ENCODE data around the gene LRRFIP2. TPM values are rescaled to one million over a fixed set of nuclear protein-coding genes. Genes with fewer than 3 reads are reported as not detected.
A peak's percentile ranks its signal among the peaks of the same experiment; 100 is the strongest.
"Not testable (repeated sequence)": the region's sequence is repeated elsewhere in the genome, so short reads cannot be mapped to it uniquely, and the experiment has no call there.

The LRRFIP2 gene
- total RNA-seq, 1 experiment from 2014 or later = 40.2 TPM

- TF ChIP-seq EZH2 (IDR thresholded peaks at IDR 0.05; ENCODE audit: low read depth) = no peak
- peak overlapping the region; percentile 48 for H3K4me2 ChIP-seq
- peaks cover 23% of the 10 kb centered on the region for H3K4me1 ChIP-seq (replicated peaks; ENCODE audit: insufficient read depth)
- H3F3A ChIP-seq (ENCODE audit: insufficient read depth, low read depth) = peaks cover 7% of the 10 kb centered on the region; the same call in 1 of the 2 replicates
- intact Hi-C loops (cut with micrococcal nuclease; ENCODE audit: unreplicated experiment) = no loop called here
- H3K9me2 ChIP-seq (ENCODE audit: insufficient read depth) = no peaks in the 10 kb centered on the region
- no peaks in the 10 kb centered on the region for H4K20me1 ChIP-seq (ENCODE audit: insufficient read depth)
- peak in 1 of 2 experiments; percentile 81 for DNase-seq
- BruUV-seq (replicated peaks) = no TSS peak
- H3K79me2 ChIP-seq (ENCODE audit: low read depth) = no peaks in the 10 kb centered on the region
- no peaks in the 10 kb centered on the region for H3K9me3 ChIP-seq (ENCODE audit: insufficient read depth, low read depth)
- no peak overlapping the region for H3K4me3 ChIP-seq
- peak overlapping the region; percentile 80 for H3K27ac ChIP-seq
- no peak overlapping the region for H2AFZ ChIP-seq
- ChIA-PET CTCF (no interaction called here), POLR2A (ENCODE audit: unreplicated experiment) (no interaction called here)
- no peaks in the 10 kb centered on the region for H3K27me3 ChIP-seq (ENCODE audit: insufficient read depth, low read depth)
- H3K36me3 ChIP-seq (ENCODE audit: low read depth) = no peaks in the 10 kb centered on the region
Observed at GRCh38 chr3:37125195-37126073, 48.9 kb downstream of the LRRFIP2 start.

DNA sequence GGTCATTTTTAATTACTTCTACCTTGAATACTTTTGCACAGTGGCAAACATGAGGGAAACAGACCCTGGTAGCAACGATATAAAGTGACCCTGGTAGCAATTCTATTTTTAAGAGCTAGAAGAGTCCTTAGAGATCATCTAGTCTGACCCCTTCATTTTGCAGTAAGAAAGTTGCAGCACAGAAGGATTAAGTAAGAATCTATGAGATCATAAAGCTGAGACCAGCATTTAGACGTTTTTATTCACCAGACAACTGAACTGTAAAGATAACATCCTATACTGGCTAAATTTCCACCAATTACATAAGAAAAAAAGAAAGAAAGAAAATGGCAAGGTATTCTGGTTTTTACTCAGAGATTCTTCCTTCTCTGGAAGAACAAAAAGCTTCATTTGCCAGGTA is 49.9 kb downstream of the LRRFIP2 start:
- no peaks in the 10 kb centered on the region for H3K9me3 ChIP-seq (ENCODE audit: insufficient read depth, low read depth)
- no peaks in the 10 kb centered on the region for H3K9me2 ChIP-seq (ENCODE audit: insufficient read depth)
- BruUV-seq (replicated peaks) = no TSS peak
- POLR2A ChIA-PET (ENCODE audit: unreplicated experiment) = no interaction called here
- intact Hi-C loops (cut with micrococcal nuclease; ENCODE audit: unreplicated experiment) = no loop called here
- no peak overlapping the region for H2AFZ ChIP-seq
- no peaks in the 10 kb centered on the region for H3K27me3 ChIP-seq (ENCODE audit: insufficient read depth, low read depth)
- peaks cover 23% of the 10 kb centered on the region for H3K4me1 ChIP-seq (replicated peaks; ENCODE audit: insufficient read depth)
- peak overlapping the region; percentile 48 for H3K4me2 ChIP-seq
- H3K79me2 ChIP-seq (ENCODE audit: low read depth) = no peaks in the 10 kb centered on the region
- no peaks in the 10 kb centered on the region for H3K36me3 ChIP-seq (ENCODE audit: low read depth)
- peak overlapping the region; percentile 80 for H3K27ac ChIP-seq
- CTCF ChIA-PET = no interaction called here
- H3K4me3 ChIP-seq = no peak overlapping the region
- no peak for DNase-seq
- TF ChIP-seq EZH2 (IDR thresholded peaks at IDR 0.05; ENCODE audit: low read depth) (no peak), CTCF (conservative IDR thresholded peaks at IDR 0.05) (no peak)
- H4K20me1 ChIP-seq (ENCODE audit: insufficient read depth) = no peaks in the 10 kb centered on the region
- H3F3A ChIP-seq (ENCODE audit: insufficient read depth, low read depth) = peaks cover 7% of the 10 kb centered on the region; the same call in 1 of the 2 replicates

GRCh38 chr3:37123292-37123691 is 51.1 kb downstream of the LRRFIP2 start:
- H3K4me1 ChIP-seq (replicated peaks; ENCODE audit: insufficient read depth) = peaks cover 23% of the 10 kb centered on the region
- POLR2A ChIA-PET (ENCODE audit: unreplicated experiment) = no interaction called here
- peaks cover 7% of the 10 kb centered on the region; the same call in 1 of the 2 replicates for H3F3A ChIP-seq (ENCODE audit: insufficient read depth, low read depth)
- no peaks in the 10 kb centered on the region for H3K27me3 ChIP-seq (ENCODE audit: insufficient read depth, low read depth)
- BruUV-seq (replicated peaks) = no TSS peak
- no peaks in the 10 kb centered on the region for H3K36me3 ChIP-seq (ENCODE audit: low read depth)
- no peaks in the 10 kb centered on the region for H3K9me2 ChIP-seq (ENCODE audit: insufficient read depth)
- no peak overlapping the region for H3K27ac ChIP-seq
- H3K4me3 ChIP-seq = no peak overlapping the region
- H4K20me1 ChIP-seq (ENCODE audit: insufficient read depth) = no peaks in the 10 kb centered on the region
- intact Hi-C loops (cut with micrococcal nuclease; ENCODE audit: unreplicated experiment) = no loop called here
- DNase-seq = no peak
- no peaks in the 10 kb centered on the region for H3K9me3 ChIP-seq (ENCODE audit: insufficient read depth, low read depth)
- no peak overlapping the region for H2AFZ ChIP-seq
- H3K4me2 ChIP-seq = no peak overlapping the region
- TF ChIP-seq CTCF (conservative IDR thresholded peaks at IDR 0.05) (no peak), EZH2 (IDR thresholded peaks at IDR 0.05; ENCODE audit: low read depth) (no peak)
- no peaks in the 10 kb centered on the region for H3K79me2 ChIP-seq (ENCODE audit: low read depth)
- CTCF ChIA-PET = no interaction called here

DNA sequence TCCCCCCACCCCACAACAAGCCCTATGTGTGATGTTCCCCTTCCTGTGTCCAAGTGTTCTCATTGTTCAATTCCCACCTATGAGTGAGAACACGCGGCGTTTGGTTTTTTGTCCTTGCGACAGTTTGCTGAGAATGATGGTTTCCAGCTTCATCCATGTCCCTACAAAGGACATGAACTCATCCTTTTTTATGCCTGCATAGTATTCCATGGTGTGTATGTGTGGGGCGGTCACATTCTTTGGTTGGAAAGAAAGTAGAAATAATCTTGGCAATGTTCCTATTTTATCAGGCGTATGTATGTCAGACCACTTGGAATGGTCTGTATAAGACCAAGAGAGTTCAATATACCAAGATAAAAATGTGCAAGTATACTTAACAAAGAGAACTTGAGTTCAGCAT is 52.3 kb downstream of the LRRFIP2 start:
- H3K79me2 ChIP-seq (ENCODE audit: low read depth); H3K27me3 ChIP-seq (ENCODE audit: insufficient read depth, low read depth); H3K9me2 ChIP-seq (ENCODE audit: insufficient read depth); H3K36me3 ChIP-seq (ENCODE audit: low read depth); H3F3A ChIP-seq (ENCODE audit: insufficient read depth, low read depth); H3K9me3 ChIP-seq (ENCODE audit: insufficient read depth, low read depth); CTCF ChIA-PET; H2AFZ ChIP-seq; H3K4me3 ChIP-seq; BruUV-seq (replicated peaks); DNase-seq; H4K20me1 ChIP-seq (ENCODE audit: insufficient read depth); POLR2A ChIA-PET (ENCODE audit: unreplicated experiment); H3K27ac ChIP-seq; H3K4me2 ChIP-seq; intact Hi-C loops (cut with micrococcal nuclease; ENCODE audit: unreplicated experiment): not testable (repeated sequence)
- H3K4me1 ChIP-seq (replicated peaks; ENCODE audit: insufficient read depth) = peaks cover 23% of the 10 kb centered on the region

Measured in PC-9 (cell line).